CD14-positive monocyte (primary cell): ENCODE results near the gene SIK2. TPM values are rescaled to one million over a fixed set of nuclear protein-coding genes. Genes with fewer than 3 reads are reported as not detected.

Source experiments
- DNase-seq, 3 donors: peaks; one replicate each; pipeline ENCODE4 v3.0.0-alpha.2; 2011 to 2022
- H2AFZ ChIP-seq: 2 replicates; pipeline ENCODE4 v1.6.0; 2012; ENCODE audit warnings: mild to moderate bottlenecking, low read depth, low read length, inconsistent platforms; ENCODE audit not compliant: insufficient read depth, poor library complexity, severe bottlenecking
- H3K27ac ChIP-seq, 2 donors: 1 replicate in 1 of 2; 2 replicates in 1 of 2; pipeline ENCODE4 v1.5.1; 2012 to 2013; ENCODE audit warnings: low read length in 2 of 2, control low read depth in 1 of 2, inconsistent platforms in 1 of 2, low read depth in 1 of 2, mild to moderate bottlenecking in 1 of 2
- H3K27me3 ChIP-seq, 2 donors: one replicate each; pipeline versions ENCODE4 v1.6.0 to v1.6.1; 2011 to 2013; ENCODE audit warnings: low read length in 2 of 2; ENCODE audit not compliant: control insufficient read depth in 2 of 2, insufficient read depth in 2 of 2
- H3K36me3 ChIP-seq, 2 donors: replicated peaks in 1 of 2; 1 replicate in 1 of 2; 2 replicates in 1 of 2; pipeline versions ENCODE4 v1.5.1 to v1.6.1; 2012 to 2013; ENCODE audit warnings: low read length in 2 of 2, control low read depth in 1 of 2, inconsistent platforms in 1 of 2, mild to moderate bottlenecking in 1 of 2; ENCODE audit not compliant: insufficient read depth in 2 of 2, control insufficient read depth in 1 of 2
- H3K4me1 ChIP-seq, 2 donors: 1 replicate in 1 of 2; 2 replicates in 1 of 2; pipeline versions ENCODE4 v1.5.1 to v1.6.1; 2012 to 2013; ENCODE audit warnings: low read length in 2 of 2, control low read depth in 1 of 2, inconsistent platforms in 1 of 2, mild to moderate bottlenecking in 1 of 2, moderate library complexity in 1 of 2; ENCODE audit not compliant: insufficient read depth in 2 of 2, control insufficient read depth in 1 of 2
- H3K4me2 ChIP-seq: replicated peaks from 2 replicates; pipeline ENCODE3; 2012; ENCODE audit warnings: low read length, moderate library complexity, mild to moderate bottlenecking; ENCODE audit not compliant: poor library complexity, severe bottlenecking; ENCODE audit errors: extremely low read depth
- H3K4me3 ChIP-seq, 3 experiments: fragments of 200-600 bp in 1 of 3; sonication (generic) in 1 of 3; replicated peaks in 1 of 3; 1 replicate in 2 of 3; 2 replicates in 1 of 3; pipeline ENCODE4 v1.5.1; 2011 to 2013; ENCODE audit warnings: low read length in 3 of 3, mild to moderate bottlenecking in 3 of 3, control low read depth in 2 of 3, low read depth in 2 of 3, inconsistent platforms in 1 of 3, moderate library complexity in 1 of 3
- H3K79me2 ChIP-seq: 2 replicates; pipeline ENCODE4 v1.6.0; 2012; ENCODE audit warnings: mild to moderate bottlenecking, control low read depth, inconsistent platforms, low read length, moderate library complexity; ENCODE audit not compliant: insufficient read depth
- H3K9ac ChIP-seq: 2 replicates; pipeline ENCODE4 v1.6.0; 2017; ENCODE audit warnings: low read length, mild to moderate bottlenecking; ENCODE audit not compliant: insufficient read depth, poor library complexity, severe bottlenecking
- H3K9me3 ChIP-seq, 2 donors: replicated peaks in 1 of 2; 1 replicate in 1 of 2; 2 replicates in 1 of 2; pipeline versions ENCODE4 v1.5.1 to v1.6.1; 2012 to 2013; ENCODE audit warnings: low read length in 2 of 2, control low read depth in 1 of 2; ENCODE audit not compliant: control insufficient read depth in 1 of 2, insufficient read depth in 1 of 2
- H4K20me1 ChIP-seq: 2 replicates; pipeline ENCODE4 v1.6.0; 2012; ENCODE audit warnings: mild to moderate bottlenecking, low read length, control low read depth, moderate library complexity; ENCODE audit not compliant: insufficient read depth
- H3K27ac Mint-ChIP-seq, 7 donors: one replicate each; pipeline ENCODE4 v1.8.0; 2020; ENCODE audit warnings: mild to moderate bottlenecking in 7 of 7, mixed read lengths in 7 of 7, moderate library complexity in 6 of 7, inconsistent platforms in 2 of 7
- H3K27me3 Mint-ChIP-seq, 3 donors: one replicate each; pipeline ENCODE4 v1.8.0; 2021 to 2022; ENCODE audit warnings: low read depth in 3 of 3, mild to moderate bottlenecking in 3 of 3, mixed read lengths in 3 of 3, moderate library complexity in 3 of 3, inconsistent platforms in 1 of 3
- H3K36me3 Mint-ChIP-seq, 2 donors: one replicate each; pipeline ENCODE4 v1.8.0; 2020; ENCODE audit warnings: mixed read lengths in 2 of 2, inconsistent platforms in 1 of 2, mild to moderate bottlenecking in 1 of 2
- H3K4me1 Mint-ChIP-seq: one replicate; pipeline ENCODE4 v1.8.0; 2020; ENCODE audit warnings: mild to moderate bottlenecking, mixed read lengths
- H3K4me3 Mint-ChIP-seq, 2 donors: one replicate each; pipeline ENCODE4 v1.8.0; 2020; ENCODE audit warnings: mild to moderate bottlenecking in 2 of 2, mixed read lengths in 2 of 2, moderate library complexity in 1 of 2
- H3K9me3 Mint-ChIP-seq, 7 donors: one replicate each; pipeline ENCODE4 v1.8.0; 2020 to 2022; ENCODE audit warnings: mixed read lengths in 7 of 7, mild to moderate bottlenecking in 6 of 7, moderate library complexity in 6 of 7, inconsistent platforms in 2 of 7
- WGBS: methylation state at CpG from one replicate; pipeline ENCODE4 v1.1.5; 2013; ENCODE audit warnings: missing lambda C conversion rate; ENCODE audit not compliant: insufficient coverage; 5-methylcytosine and 5-hydroxymethylcytosine counted together
- intact Hi-C, 2 donors: fragments of 100-400 bp; cut with micrococcal nuclease; formaldehyde crosslinking; loops; one replicate each; pipeline versions ENCODE4 v1.15.0 to v1.15.1; 2023
- polyA plus RNA-seq, 3 donors: library from polyadenylated mRNA; depleted of rRNA in 1 of 3; unstranded in 2 of 3; stranded (reverse) in 1 of 3; fragments of 300-500 nt in 2 of 3; fragments of >200 nt in 1 of 3; fragmentation: Illumina TruSeq in 2 of 3; gene quantifications; 1 replicate in 2 of 3; 2 replicates in 1 of 3; pipeline ENCODE4 v1.2.3, GENCODE V29; 2012 to 2021
- TF ChIP-seq, protein P1 (sequence below): fragments of 200-600 bp; IDR thresholded peaks from one replicate; pipeline ENCODE4 v1.8.0; 2022; ENCODE audit warnings: antibody characterized with exemption, mild to moderate bottlenecking

Gene SIK2
- polyA plus RNA-seq, 3 donors: 0.16 to 8.8 (median 0.23) TPM

DNA sequence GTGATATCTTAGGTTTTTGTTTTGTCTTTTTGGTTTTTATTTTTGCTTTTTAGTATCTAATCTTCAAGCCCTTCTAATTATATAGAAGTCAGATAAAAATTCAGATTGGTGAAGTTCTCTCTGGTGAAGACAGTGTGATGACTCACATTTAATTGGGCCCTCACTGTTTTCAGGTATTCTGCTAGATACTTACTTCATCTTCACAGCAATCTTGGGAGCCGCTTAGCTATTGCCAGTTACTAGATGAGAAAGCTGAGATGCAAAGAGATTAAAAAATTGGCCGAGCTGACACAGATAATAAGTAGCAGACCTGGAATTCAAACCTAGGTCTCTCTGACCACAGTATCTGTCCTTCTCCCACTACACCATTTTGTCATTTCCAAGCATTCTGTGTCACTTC is 88.9 kb downstream of the SIK2 start:
- H3K4me1 ChIP-seq: no peaks in the 10 kb centered on the region
- no peaks in the 10 kb centered on the region for H3K27me3 ChIP-seq
- Mint-ChIP-seq H3K27me3 (no peaks in the 10 kb centered on the region), H3K4me3 (no peak overlapping the region), H3K36me3 (peaks cover 40 to 42% of the 10 kb centered on the region in 2 donors), H3K4me1 (peaks cover 4% of the 10 kb centered on the region), H3K9me3 (no peaks in the 10 kb centered on the region), H3K27ac (no peak overlapping the region)
- H3K79me2 ChIP-seq: no peaks in the 10 kb centered on the region
- DNase-seq: no peak
- peaks cover 28 to 52% of the 10 kb centered on the region in 2 donors for H3K36me3 ChIP-seq
- intact Hi-C loops: no loop called here
- no peaks in the 10 kb centered on the region for H3K9me3 ChIP-seq
- no CpG with 5 or more reads among the region's 2 CpGs for WGBS
- no peak overlapping the region for H3K4me2 ChIP-seq
- H2AFZ ChIP-seq: no peak overlapping the region
- no peak overlapping the region for H3K9ac ChIP-seq
- TF ChIP-seq, protein P1, sequence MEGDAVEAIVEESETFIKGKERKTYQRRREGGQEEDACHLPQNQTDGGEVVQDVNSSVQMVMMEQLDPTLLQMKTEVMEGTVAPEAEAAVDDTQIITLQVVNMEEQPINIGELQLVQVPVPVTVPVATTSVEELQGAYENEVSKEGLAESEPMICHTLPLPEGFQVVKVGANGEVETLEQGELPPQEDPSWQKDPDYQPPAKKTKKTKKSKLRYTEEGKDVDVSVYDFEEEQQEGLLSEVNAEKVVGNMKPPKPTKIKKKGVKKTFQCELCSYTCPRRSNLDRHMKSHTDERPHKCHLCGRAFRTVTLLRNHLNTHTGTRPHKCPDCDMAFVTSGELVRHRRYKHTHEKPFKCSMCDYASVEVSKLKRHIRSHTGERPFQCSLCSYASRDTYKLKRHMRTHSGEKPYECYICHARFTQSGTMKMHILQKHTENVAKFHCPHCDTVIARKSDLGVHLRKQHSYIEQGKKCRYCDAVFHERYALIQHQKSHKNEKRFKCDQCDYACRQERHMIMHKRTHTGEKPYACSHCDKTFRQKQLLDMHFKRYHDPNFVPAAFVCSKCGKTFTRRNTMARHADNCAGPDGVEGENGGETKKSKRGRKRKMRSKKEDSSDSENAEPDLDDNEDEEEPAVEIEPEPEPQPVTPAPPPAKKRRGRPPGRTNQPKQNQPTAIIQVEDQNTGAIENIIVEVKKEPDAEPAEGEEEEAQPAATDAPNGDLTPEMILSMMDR: no peak
- H3K4me3 ChIP-seq: no peak overlapping the region
- H4K20me1 ChIP-seq: no peaks in the 10 kb centered on the region
- no peak overlapping the region for H3K27ac ChIP-seq

DNA sequence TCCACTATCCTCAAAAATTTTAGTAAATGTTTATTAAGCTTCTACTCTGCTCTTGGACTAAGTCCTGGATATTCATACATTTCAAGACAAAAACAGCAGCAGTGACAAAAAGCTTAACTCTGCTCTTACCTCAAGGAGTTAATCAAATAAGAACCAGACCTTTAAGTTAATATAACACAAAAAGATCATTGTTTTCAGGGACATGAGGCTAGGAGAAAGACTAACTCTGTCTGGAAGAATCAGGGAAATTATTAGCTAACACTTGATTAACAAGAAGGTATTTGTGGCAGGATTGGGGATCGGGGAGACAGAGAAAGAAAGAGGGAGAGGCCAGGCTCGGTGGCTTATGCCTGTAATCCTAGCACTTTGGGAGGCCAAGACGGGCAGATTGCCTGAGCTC is 89.5 kb downstream of the SIK2 start:
- no peaks in the 10 kb centered on the region for H3K27me3 Mint-ChIP-seq
- no peak overlapping the region for H3K9ac ChIP-seq
- H3K27ac Mint-ChIP-seq: no peak overlapping the region
- WGBS: no CpG with 5 or more reads among the region's 3 CpGs
- intact Hi-C loops: no loop called here
- H3K27ac ChIP-seq: no peak overlapping the region
- H3K9me3 Mint-ChIP-seq: no peaks in the 10 kb centered on the region
- no peaks in the 10 kb centered on the region for H3K27me3 ChIP-seq
- peaks cover 43 to 46% of the 10 kb centered on the region in 2 donors for H3K36me3 Mint-ChIP-seq
- no peak overlapping the region for H2AFZ ChIP-seq
- H4K20me1 ChIP-seq: no peaks in the 10 kb centered on the region
- H3K4me1 Mint-ChIP-seq: peaks cover 4% of the 10 kb centered on the region
- H3K4me3 Mint-ChIP-seq: no peak overlapping the region
- no peaks in the 10 kb centered on the region for H3K79me2 ChIP-seq
- H3K4me3 ChIP-seq: no peak overlapping the region
- H3K9me3 ChIP-seq: no peaks in the 10 kb centered on the region
- H3K4me1 ChIP-seq: no peaks in the 10 kb centered on the region
- DNase-seq: no peak
- H3K4me2 ChIP-seq: no peak overlapping the region
- TF ChIP-seq, protein P1: no peak
- H3K36me3 ChIP-seq: peaks cover 28 to 57% of the 10 kb centered on the region in 2 donors
